Measurements from ENCODE around the gene HES4.

DNA sequence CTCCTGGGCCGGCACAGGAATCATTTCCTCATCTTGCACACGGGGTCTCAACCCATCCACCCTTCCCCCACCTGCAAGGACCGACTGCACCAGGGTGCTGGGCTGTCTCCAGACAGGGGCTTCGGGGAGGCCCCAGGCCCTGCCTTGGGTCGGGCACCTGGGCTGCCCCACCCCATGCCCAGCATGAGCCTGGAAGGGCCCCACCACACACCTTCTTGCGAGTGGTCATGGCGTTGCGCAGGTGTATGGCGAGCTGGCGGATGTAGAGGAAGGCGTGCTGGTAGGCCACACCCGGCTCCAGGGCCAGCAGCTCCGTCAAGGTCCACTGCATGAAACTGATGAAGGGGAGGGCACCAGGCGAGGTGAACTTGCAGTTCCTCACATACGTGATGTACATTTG is 47.7 kb downstream of the HES4 start:
- TF ChIP-seq, protein P1, sequence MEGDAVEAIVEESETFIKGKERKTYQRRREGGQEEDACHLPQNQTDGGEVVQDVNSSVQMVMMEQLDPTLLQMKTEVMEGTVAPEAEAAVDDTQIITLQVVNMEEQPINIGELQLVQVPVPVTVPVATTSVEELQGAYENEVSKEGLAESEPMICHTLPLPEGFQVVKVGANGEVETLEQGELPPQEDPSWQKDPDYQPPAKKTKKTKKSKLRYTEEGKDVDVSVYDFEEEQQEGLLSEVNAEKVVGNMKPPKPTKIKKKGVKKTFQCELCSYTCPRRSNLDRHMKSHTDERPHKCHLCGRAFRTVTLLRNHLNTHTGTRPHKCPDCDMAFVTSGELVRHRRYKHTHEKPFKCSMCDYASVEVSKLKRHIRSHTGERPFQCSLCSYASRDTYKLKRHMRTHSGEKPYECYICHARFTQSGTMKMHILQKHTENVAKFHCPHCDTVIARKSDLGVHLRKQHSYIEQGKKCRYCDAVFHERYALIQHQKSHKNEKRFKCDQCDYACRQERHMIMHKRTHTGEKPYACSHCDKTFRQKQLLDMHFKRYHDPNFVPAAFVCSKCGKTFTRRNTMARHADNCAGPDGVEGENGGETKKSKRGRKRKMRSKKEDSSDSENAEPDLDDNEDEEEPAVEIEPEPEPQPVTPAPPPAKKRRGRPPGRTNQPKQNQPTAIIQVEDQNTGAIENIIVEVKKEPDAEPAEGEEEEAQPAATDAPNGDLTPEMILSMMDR (IDR thresholded peaks at IDR 0.05; ENCODE audit: insufficient read depth, low read depth, low read length): no peak
- TF ChIP-seq EZH2 (IDR thresholded peaks at IDR 0.05; ENCODE audit: insufficient read depth, low read length): no peak
